IMR-90 (cell line): Measurements from ENCODE around the gene METTL15. TPM values are rescaled to one million over a fixed set of nuclear protein-coding genes. Genes with fewer than 3 reads are reported as not detected.
A peak's percentile ranks its signal among the peaks of the same experiment; 100 is the strongest.

ENCODE experiments used
- ATAC-seq: fragments of 200-7000 bp; cut with Tn5 transposase; 2 replicates; pipeline ENCODE4 v1.9.1; 2020; ENCODE audit warnings: low read depth, mild to moderate bottlenecking, moderate library complexity
- BruUV-seq: library from RNA; stranded (reverse); fragments of 400-500 nt; replicated peaks from 2 replicates; lab custom pipeline; 2021; lab: Mats Ljungman, UMichigan
- CTCF ChIA-PET: fragments of 300-600 bp; formaldehyde crosslinking; extraction: SDS; loops from one replicate; lab custom pipeline; 2021; ENCODE audit warnings: antibody characterized with exemption; lab: Yijun Ruan, JAX
- POLR2A ChIA-PET: fragments of 300-600 bp; sonication (Branson Sonifier 250); formaldehyde crosslinking; loops from one replicate; lab custom pipeline; 2022; ENCODE audit warnings: antibody characterized with exemption; ENCODE audit not compliant: unreplicated experiment; lab: Charles Lee
- DNase-seq: peaks from one replicate; pipeline ENCODE4 v3.0.0; 2013
- H2AFZ ChIP-seq: replicated peaks from 2 replicates; pipeline ENCODE3; 2013; ENCODE audit warnings: low read length, mild to moderate bottlenecking; ENCODE audit not compliant: poor library complexity
- H2AK5ac ChIP-seq: 2 replicates; pipeline ENCODE4 v1.6.1; 2013; ENCODE audit warnings: low read depth, low read length, inconsistent platforms
- H2AK9ac ChIP-seq: replicated peaks from 2 replicates; pipeline ENCODE3; 2013; ENCODE audit warnings: mild to moderate bottlenecking, low read depth, low read length, moderate library complexity; ENCODE audit not compliant: poor library complexity
- H2BK120ac ChIP-seq: 2 replicates; pipeline ENCODE4 v1.6.1; 2013; ENCODE audit warnings: low read depth, low read length, inconsistent platforms
- H2BK15ac ChIP-seq: 3 replicates; pipeline ENCODE4 v1.6.1; 2013; ENCODE audit warnings: low read depth, low read length, inconsistent platforms
- H2BK20ac ChIP-seq: 2 replicates; pipeline ENCODE4 v1.6.1; 2013; ENCODE audit warnings: low read depth, mild to moderate bottlenecking, inconsistent platforms, low read length, moderate library complexity
- H2BK5ac ChIP-seq: 2 replicates; pipeline ENCODE4 v1.6.1; 2013; ENCODE audit warnings: mild to moderate bottlenecking, low read depth, low read length, inconsistent platforms; ENCODE audit not compliant: poor library complexity, severe bottlenecking
- H3K14ac ChIP-seq: replicated peaks from 2 replicates; pipeline ENCODE4 v1.6.1; 2013; ENCODE audit warnings: low read depth, low read length, inconsistent platforms
- H3K18ac ChIP-seq: 2 replicates; pipeline ENCODE4 v1.6.1; 2013; ENCODE audit warnings: low read depth, low read length, control low read depth
- H3K23ac ChIP-seq: 2 replicates; pipeline ENCODE4 v1.6.1; 2013; ENCODE audit warnings: low read depth, low read length, inconsistent platforms
- H3K27ac ChIP-seq: 2 replicates; pipeline ENCODE4 v1.5.1; 2013; ENCODE audit warnings: mild to moderate bottlenecking, control low read depth, low read length; ENCODE audit not compliant: insufficient read depth
- H3K27me3 ChIP-seq: 2 replicates; pipeline ENCODE4 v1.6.1; 2013; ENCODE audit warnings: low read length; ENCODE audit not compliant: control insufficient read depth, insufficient read depth
- H3K36me3 ChIP-seq: 2 replicates; pipeline ENCODE4 v1.6.1; 2013; ENCODE audit warnings: low read length, mixed read lengths; ENCODE audit not compliant: control insufficient read depth, insufficient read depth
- H3K4ac ChIP-seq: 2 replicates; pipeline ENCODE4 v1.6.1; 2013; ENCODE audit warnings: low read depth, low read length, inconsistent platforms
- H3K4me1 ChIP-seq: 2 replicates; pipeline ENCODE4 v1.6.1; 2013; ENCODE audit warnings: low read length, mixed read lengths; ENCODE audit not compliant: control insufficient read depth, insufficient read depth
- H3K4me2 ChIP-seq: 2 replicates; pipeline ENCODE4 v1.6.1; 2013; ENCODE audit warnings: low read depth, mild to moderate bottlenecking, control low read depth, low read length, moderate library complexity
- H3K4me3 ChIP-seq: 2 replicates; pipeline ENCODE4 v1.5.1; 2013; ENCODE audit warnings: low read depth, mild to moderate bottlenecking, control low read depth, low read length, moderate library complexity; ENCODE audit not compliant: insufficient read depth
- H3K56ac ChIP-seq: 2 replicates; pipeline ENCODE4 v1.6.1; 2013; ENCODE audit warnings: low read length, inconsistent platforms; ENCODE audit not compliant: insufficient read depth; ENCODE audit errors: extremely low read depth
- H3K79me1 ChIP-seq, 2 experiments: 2 replicates each; pipeline ENCODE4 v1.6.1; 2013; ENCODE audit warnings: low read length in 2 of 2, inconsistent platforms in 1 of 2, low read depth in 1 of 2
- H3K9ac ChIP-seq: 2 replicates; pipeline ENCODE4 v1.6.1; 2013; ENCODE audit warnings: low read depth, low read length, control low read depth
- H3K9me1 ChIP-seq: 2 replicates; pipeline ENCODE4 v1.6.1; 2013; ENCODE audit warnings: low read length, inconsistent platforms; ENCODE audit not compliant: insufficient read depth
- H3K9me3 ChIP-seq: 2 replicates; pipeline ENCODE4 v1.6.1; 2013; ENCODE audit warnings: low read length; ENCODE audit not compliant: control insufficient read depth, insufficient read depth
- H4K20me1 ChIP-seq: 2 replicates; pipeline ENCODE4 v1.6.1; 2013; ENCODE audit warnings: low read length, inconsistent platforms; ENCODE audit not compliant: insufficient read depth
- H4K5ac ChIP-seq: 2 replicates; pipeline ENCODE4 v1.6.1; 2013; ENCODE audit warnings: mild to moderate bottlenecking, low read depth, low read length, control low read depth
- H4K8ac ChIP-seq, 2 experiments: 2 replicates each; pipeline ENCODE4 v1.6.1; 2013; ENCODE audit warnings: low read depth in 2 of 2, low read length in 2 of 2, control low read depth in 1 of 2, inconsistent platforms in 1 of 2
- H4K91ac ChIP-seq: 2 replicates; pipeline ENCODE4 v1.6.1; 2013; ENCODE audit warnings: low read depth, low read length, inconsistent platforms; ENCODE audit not compliant: insufficient read depth
- RFX5 ChIP-seq: IDR thresholded peaks from 2 replicates; pipeline ENCODE4 v1.8.0; 2012; ENCODE audit warnings: low read depth, mild to moderate bottlenecking, low read length, moderate library complexity
- dilution Hi-C: fragments of 300-500 bp; cut with HindIII; formaldehyde crosslinking; loops from one replicate; pipeline ENCODE4 v1.14.3; 2018; ENCODE audit warnings: low sequenced_read_pairs; ENCODE audit not compliant: unreplicated experiment
- in situ Hi-C: fragments of 300-500 bp; cut with MboI; formaldehyde crosslinking; loops from 3 replicates; pipeline ENCODE4 v1.14.3; 2019; ENCODE audit warnings: low sequenced_read_pairs, inconsistent platforms, mixed read lengths
- intact Hi-C: fragments of 100-400 bp; cut with micrococcal nuclease; formaldehyde crosslinking; loops from 2 replicates; pipeline ENCODE4 v1.10.0; 2022
- polyA plus RNA-seq, 3 experiments: library from polyadenylated mRNA; depleted of rRNA; stranded (reverse); fragments of >200 nt; gene quantifications; 2 replicates each; pipeline ENCODE4 v1.2.3, GENCODE V29; 2012; ENCODE audit warnings: low replicate concordance in 1 of 3
- total RNA-seq: library from RNA; depleted of rRNA; stranded (reverse); fragments of >200 nt; gene quantifications from 2 replicates; pipeline ENCODE4 v1.2.3, GENCODE V29; 2012

The METTL15 gene
- total and polyA plus RNA-seq, 2 of the 4 experiments (the other 2 are of a cell fraction): 6.5 to 30.5 TPM

DNA sequence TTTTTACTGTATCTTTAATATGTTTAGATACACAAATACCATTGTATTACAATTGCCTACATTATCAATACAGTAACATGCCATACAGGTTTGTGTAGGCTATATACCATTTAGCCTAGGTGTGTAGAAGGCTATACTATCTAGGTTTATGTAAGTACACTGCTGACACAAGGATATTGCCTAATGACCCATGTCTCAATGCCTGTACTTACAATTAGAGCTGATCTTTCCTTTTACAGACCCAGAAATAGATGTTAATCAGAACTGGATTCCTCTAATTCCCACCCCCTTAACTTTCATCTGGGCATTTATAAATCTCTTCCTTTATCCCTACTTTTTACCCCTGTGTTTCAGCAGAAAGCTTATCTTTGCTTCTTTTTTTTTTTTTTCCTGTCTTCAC, 229.5 kb downstream of the METTL15 start:
- dilution Hi-C loops: no loop called here
- Histone ChIP-seq H4K91ac (no peak overlapping the region), H2AFZ (no peak overlapping the region), H3K14ac (no peak overlapping the region), H3K9me1 (0 out of 2 replicates have a peak, but pooled peaks cover 5% of the 10 kb centered on the region), H3K4me1 (no peaks in the 10 kb centered on the region), H3K18ac (peak overlapping the region; percentile 47; the same call in 1 of the 2 replicates), H3K4me3 (no peak overlapping the region), H4K5ac (no peak overlapping the region; the same call in 1 of the 2 replicates), H3K23ac (no peak overlapping the region), H3K9me3 (peaks cover 6% of the 10 kb centered on the region; the same call in 1 of the 2 replicates), H3K4me2 (no peak overlapping the region), H2AK5ac (no peak overlapping the region), H4K20me1 (no peaks in the 10 kb centered on the region), H2BK15ac (no peak overlapping the region), H3K79me1 (no peaks in the 10 kb centered on the region), H3K4ac (no peak overlapping the region), H2BK120ac (0 out of 2 replicates have a peak overlapping the region, but pooled peaks have one; percentile 3), H2AK9ac (no peak overlapping the region), H2BK5ac (peak overlapping the region; percentile 38), H2BK20ac (peak overlapping the region; percentile 32; the same call in 1 of the 2 replicates), H3K56ac (no peak overlapping the region), H4K8ac (no peak overlapping the region), H3K36me3 (no peaks in the 10 kb centered on the region), H3K9ac (no peak overlapping the region), H3K27me3 (no peaks in the 10 kb centered on the region), H3K27ac (no peak overlapping the region)
- peak; percentile 10 for DNase-seq
- in situ Hi-C loops: no loop called here
- ATAC-seq: no peak
- no peak for TF ChIP-seq RFX5
- no TSS peak for BruUV-seq
- ChIA-PET CTCF (interaction anchor here (0.6 to 0.7 kb wide), 3 partner anchors 192 to 619 kb away, joined by 3 to 5 read pairs (median 4); no protein-coding TSS in a partner anchor), POLR2A (no interaction called here)
- intact Hi-C loops: no loop called here
